ENCODE results near the gene SNTB2.

Gene SNTB2

DNA sequence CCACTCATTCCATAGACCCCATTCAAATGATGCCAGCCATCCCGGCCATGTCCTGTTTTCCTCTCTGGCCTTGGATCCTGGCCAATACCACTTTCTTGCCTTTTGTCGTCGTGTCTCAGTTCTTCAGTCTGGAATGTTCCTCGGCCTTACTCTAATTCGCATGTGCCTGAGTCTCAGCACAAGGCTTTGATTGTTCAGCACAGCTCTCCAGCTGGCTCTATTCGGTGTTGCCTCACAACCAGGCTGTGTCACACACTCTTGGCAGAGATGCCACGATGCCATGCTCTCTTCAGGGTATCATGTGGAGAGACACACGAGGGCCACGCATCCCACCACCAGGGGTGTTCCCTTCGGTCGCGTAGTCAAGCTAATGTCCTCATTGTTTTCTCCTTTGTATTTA is 122.4 kb downstream of the SNTB2 start:
- H2BK15ac ChIP-seq (ENCODE audit: low read depth, poor library complexity, severe bottlenecking) = no peak overlapping the region
- H4K91ac ChIP-seq (ENCODE audit: low read length) = no peak overlapping the region
- no peaks in the 10 kb centered on the region for H3K27me3 ChIP-seq (ENCODE audit: control insufficient read depth in 1 of 2, insufficient read depth in 1 of 2, low read length in 2 of 2)
- no peak overlapping the region for H2BK120ac ChIP-seq (ENCODE audit: low read depth, low read length)
- H3K4me3 ChIP-seq (ENCODE audit: insufficient read depth in 1 of 2, low read depth in 1 of 2, low read length in 2 of 2) = no peak overlapping the region
- peaks cover 2% of the 10 kb centered on the region for H3K79me1 ChIP-seq (replicated peaks; ENCODE audit: low read length, poor library complexity, severe bottlenecking)
- H3K4me2 ChIP-seq (ENCODE audit: low read length, poor library complexity, severe bottlenecking) = no peak overlapping the region
- DNase-seq = no peak
- no peak overlapping the region for H2BK12ac ChIP-seq (ENCODE audit: low read length in 2 of 2)
- H2AFZ ChIP-seq (ENCODE audit: low read depth, low read length) = no peak overlapping the region
- H4K8ac ChIP-seq (ENCODE audit: low read length) = no peak overlapping the region
- no peak overlapping the region for H2BK5ac ChIP-seq (ENCODE audit: low read depth, low read length, poor library complexity, severe bottlenecking)
- peaks cover 6% of the 10 kb centered on the region for H3K4me1 ChIP-seq (ENCODE audit: control insufficient read depth, insufficient read depth, low read depth, low read length)
- H3K4ac ChIP-seq (ENCODE audit: low read depth in 1 of 2, low read length in 2 of 2) = no peak overlapping the region
- H2AK5ac ChIP-seq (ENCODE audit: low read length, severe bottlenecking) = no peak overlapping the region
- H3K27ac ChIP-seq (ENCODE audit: low read length, poor library complexity, severe bottlenecking) = no peak overlapping the region
- 96% methylated on average over 9 of the region's 12 CpGs for WGBS
- no peak overlapping the region for H3K14ac ChIP-seq (ENCODE audit: low read length in 2 of 2)
- peaks cover 7 to 38% of the 10 kb centered on the region in 2 experiments for H3K36me3 ChIP-seq (ENCODE audit: control insufficient read depth in 1 of 2, insufficient read depth in 2 of 2, low read depth in 1 of 2, low read length in 2 of 2)
- no peaks in the 10 kb centered on the region for H3K9me3 ChIP-seq (ENCODE audit: control insufficient read depth, low read length)
- H3K9ac ChIP-seq (ENCODE audit: low read length) = no peak overlapping the region
- H3K18ac ChIP-seq (ENCODE audit: low read depth in 1 of 2, low read length in 2 of 2) = no peak overlapping the region
- H3K23ac ChIP-seq (ENCODE audit: low read length in 2 of 2) = no peak overlapping the region

DNA sequence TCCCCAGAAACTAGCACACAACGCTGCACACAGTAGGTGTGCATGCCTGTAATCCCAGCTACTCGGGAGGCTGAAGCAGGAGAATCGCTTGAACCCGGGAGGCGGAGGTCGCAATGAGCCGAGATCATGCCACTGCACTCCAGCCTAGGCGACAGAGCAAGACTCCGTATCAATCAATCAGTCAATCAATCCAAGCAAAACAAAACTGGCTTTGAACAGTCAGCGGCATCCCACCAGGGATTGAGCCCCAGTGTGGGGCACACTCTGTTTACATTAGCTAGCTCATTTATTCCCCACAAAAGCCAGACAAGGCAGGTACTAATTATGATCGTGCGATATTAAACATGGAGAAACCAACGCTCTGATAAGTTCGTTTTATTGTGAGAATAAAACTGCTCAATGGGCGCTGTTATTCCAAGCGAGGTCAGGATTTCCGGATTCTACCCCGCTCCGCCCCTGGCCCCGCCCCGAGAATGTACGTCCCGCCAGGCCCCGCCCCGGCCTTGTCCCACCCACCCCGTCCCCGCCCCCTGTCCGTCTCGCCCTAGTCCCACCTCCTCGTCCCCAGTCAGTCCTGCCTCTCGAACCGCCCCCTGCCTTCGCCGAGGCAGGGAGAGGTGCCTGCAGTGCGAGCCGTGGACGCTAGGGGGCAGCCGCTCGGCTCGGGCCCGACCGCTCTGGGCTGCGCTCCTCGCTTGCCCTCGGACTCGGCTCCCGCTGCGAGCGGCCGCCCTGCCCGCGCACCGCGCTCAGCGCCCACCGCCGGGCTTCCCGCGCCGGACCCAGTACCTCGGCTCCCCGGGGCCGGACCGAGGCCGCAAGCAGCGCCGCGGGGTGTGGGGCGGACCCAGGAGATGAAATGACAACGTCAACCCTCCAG is 123.9 kb downstream of the SNTB2 start, which contains the start of gene VPS4A:
Gene VPS4A, plus strand, starts transcription at position 698 of the 880 bp plus-strand sequence. Its CDS starts 162 bp downstream, at position 860.
- H3K18ac ChIP-seq (ENCODE audit: low read depth in 1 of 2, low read length in 2 of 2) = peak within 1 kb of the TSS; percentile 81 to 90
- peaks cover 6% of the 10 kb centered on the region for H3K4me1 ChIP-seq (ENCODE audit: control insufficient read depth, insufficient read depth, low read depth, low read length)
- H3K27ac ChIP-seq (ENCODE audit: low read length, poor library complexity, severe bottlenecking) = peak within 1 kb of the TSS; percentile 62
- peak within 1 kb of the TSS in 1 of 2 experiments; percentile 89 for H3K14ac ChIP-seq (ENCODE audit: low read length in 2 of 2)
- peak within 1 kb of the TSS; percentile 65 to 79 for H3K4ac ChIP-seq (ENCODE audit: low read depth in 1 of 2, low read length in 2 of 2)
- 12% methylated on average over 54 of the region's 70 CpGs for WGBS
- peak within 1 kb of the TSS; percentile 96 for H3K9ac ChIP-seq (ENCODE audit: low read length)
- peak within 1 kb of the TSS; percentile 43 for H4K91ac ChIP-seq (ENCODE audit: low read length)
- peak within 1 kb of the TSS; percentile 49 for H2AK5ac ChIP-seq (ENCODE audit: low read length, severe bottlenecking)
- peak within 1 kb of the TSS; percentile 60 for H2AFZ ChIP-seq (ENCODE audit: low read depth, low read length)
- peak within 1 kb of the TSS; percentile 3 for H2BK5ac ChIP-seq (ENCODE audit: low read depth, low read length, poor library complexity, severe bottlenecking)
- H3K9me3 ChIP-seq (ENCODE audit: control insufficient read depth, low read length) = no peaks in the 10 kb centered on the region
- DNase-seq = peak; percentile 95
- peak within 1 kb of the TSS; percentile 81 to 99 for H3K4me3 ChIP-seq (ENCODE audit: insufficient read depth in 1 of 2, low read depth in 1 of 2, low read length in 2 of 2)
- H3K23ac ChIP-seq (ENCODE audit: low read length in 2 of 2) = peak within 1 kb of the TSS in 1 of 2 experiments; percentile 66
- no peaks in the 10 kb centered on the region for H3K27me3 ChIP-seq (ENCODE audit: control insufficient read depth in 1 of 2, insufficient read depth in 1 of 2, low read length in 2 of 2)
- H2BK120ac ChIP-seq (ENCODE audit: low read depth, low read length) = peak within 1 kb of the TSS; percentile 67
- H2BK15ac ChIP-seq (ENCODE audit: low read depth, poor library complexity, severe bottlenecking) = peak within 1 kb of the TSS; percentile 58
- H3K4me2 ChIP-seq (ENCODE audit: low read length, poor library complexity, severe bottlenecking) = peak within 1 kb of the TSS; percentile 83
- H3K79me1 ChIP-seq (replicated peaks; ENCODE audit: low read length, poor library complexity, severe bottlenecking) = peaks cover 6% of the 10 kb centered on the region
- H3K36me3 ChIP-seq (ENCODE audit: control insufficient read depth in 1 of 2, insufficient read depth in 2 of 2, low read depth in 1 of 2, low read length in 2 of 2) = peaks cover 20 to 41% of the 10 kb centered on the region in 2 experiments
- peak within 1 kb of the TSS; percentile 97 for H4K8ac ChIP-seq (ENCODE audit: low read length)
- H2BK12ac ChIP-seq (ENCODE audit: low read length in 2 of 2) = peak within 1 kb of the TSS in 1 of 2 experiments; percentile 22

- no peak overlapping the region for H2BK120ac ChIP-seq (ENCODE audit: low read depth, low read length)
- H3K9me3 ChIP-seq (ENCODE audit: control insufficient read depth, low read length) = no peaks in the 10 kb centered on the region
- H2AFZ ChIP-seq (ENCODE audit: low read depth, low read length) = peak overlapping the region; percentile 60
- peak overlapping the region; percentile 46 to 81 for H3K18ac ChIP-seq (ENCODE audit: low read depth in 1 of 2, low read length in 2 of 2)
- H4K91ac ChIP-seq (ENCODE audit: low read length) = peak overlapping the region; percentile 43
- 2% methylated on average over 59 of the region's 59 CpGs for WGBS
- H2AK5ac ChIP-seq (ENCODE audit: low read length, severe bottlenecking) = no peak overlapping the region
- H2BK5ac ChIP-seq (ENCODE audit: low read depth, low read length, poor library complexity, severe bottlenecking) = peak overlapping the region; percentile 3
- peak overlapping the region in 1 of 2 experiments; percentile 22 for H2BK12ac ChIP-seq (ENCODE audit: low read length in 2 of 2)
- H3K27me3 ChIP-seq (ENCODE audit: control insufficient read depth in 1 of 2, insufficient read depth in 1 of 2, low read length in 2 of 2) = no peaks in the 10 kb centered on the region
- peak overlapping the region; percentile 83 for H3K4me2 ChIP-seq (ENCODE audit: low read length, poor library complexity, severe bottlenecking)
- H3K9ac ChIP-seq (ENCODE audit: low read length) = peak overlapping the region; percentile 96
- H3K36me3 ChIP-seq (ENCODE audit: control insufficient read depth in 1 of 2, insufficient read depth in 2 of 2, low read depth in 1 of 2, low read length in 2 of 2) = peaks cover 28 to 50% of the 10 kb centered on the region in 2 experiments
- H3K27ac ChIP-seq (ENCODE audit: low read length, poor library complexity, severe bottlenecking) = peak overlapping the region; percentile 20
- peak overlapping the region in 1 of 2 experiments; percentile 89 for H3K14ac ChIP-seq (ENCODE audit: low read length in 2 of 2)
- H3K4me1 ChIP-seq (ENCODE audit: control insufficient read depth, insufficient read depth, low read depth, low read length) = peaks cover 6% of the 10 kb centered on the region
- H3K4me3 ChIP-seq (ENCODE audit: insufficient read depth in 1 of 2, low read depth in 1 of 2, low read length in 2 of 2) = peak overlapping the region; percentile 81 to 99
- peak; percentile 50 for DNase-seq
- H2BK15ac ChIP-seq (ENCODE audit: low read depth, poor library complexity, severe bottlenecking) = no peak overlapping the region
- H4K8ac ChIP-seq (ENCODE audit: low read length) = peak overlapping the region; percentile 8
- H3K4ac ChIP-seq (ENCODE audit: low read depth in 1 of 2, low read length in 2 of 2) = peak overlapping the region; percentile 60 to 79
- peaks cover 15% of the 10 kb centered on the region for H3K79me1 ChIP-seq (replicated peaks; ENCODE audit: low read length, poor library complexity, severe bottlenecking)
- peak overlapping the region in 1 of 2 experiments; percentile 66 for H3K23ac ChIP-seq (ENCODE audit: low read length in 2 of 2)
Measured at GRCh38 chr16:69311533-69312387, 124.8 kb downstream of the SNTB2 start.
